Measurements from ENCODE around the gene OR2A25.
"Not testable (repeated sequence)": the region's sequence is repeated elsewhere in the genome, so short reads cannot be mapped to it uniquely, and the experiment has no call there.

OR2A25 gene

DNA sequence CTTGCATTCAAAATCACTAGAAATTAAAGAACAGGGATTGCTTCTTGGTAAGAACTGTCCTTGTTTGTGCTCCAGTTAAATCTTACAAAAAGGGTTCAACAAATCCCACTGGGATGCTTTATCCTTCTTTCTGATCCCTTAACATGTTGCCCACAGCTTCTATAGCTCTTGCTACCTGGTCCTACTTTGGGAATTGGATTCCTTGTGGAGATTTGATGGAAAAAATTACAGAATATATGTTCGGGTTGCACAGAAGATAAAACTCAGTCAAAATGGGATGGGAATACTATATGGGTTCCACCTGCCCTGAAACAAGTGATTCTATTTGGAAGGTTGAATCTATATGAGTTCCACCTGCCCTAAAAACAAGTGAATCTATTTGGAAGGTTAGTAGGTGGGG lies at the start of gene OR2A25:
OR2A25 (plus strand) TSS at position 301 of the 400 bp plus-strand sequence. CDS start 4,409 bp downstream, outside the sequence.
- DNase-seq (ENCODE audit: low read depth in 1 of 2, low spot score in 1 of 2) = no peak

GRCh38 chr7:144020340-144020739 lies 49.3 kb upstream of the OR2A25 start:
- DNase-seq (ENCODE audit: low read depth in 1 of 2, low spot score in 1 of 2) = no peak

DNA sequence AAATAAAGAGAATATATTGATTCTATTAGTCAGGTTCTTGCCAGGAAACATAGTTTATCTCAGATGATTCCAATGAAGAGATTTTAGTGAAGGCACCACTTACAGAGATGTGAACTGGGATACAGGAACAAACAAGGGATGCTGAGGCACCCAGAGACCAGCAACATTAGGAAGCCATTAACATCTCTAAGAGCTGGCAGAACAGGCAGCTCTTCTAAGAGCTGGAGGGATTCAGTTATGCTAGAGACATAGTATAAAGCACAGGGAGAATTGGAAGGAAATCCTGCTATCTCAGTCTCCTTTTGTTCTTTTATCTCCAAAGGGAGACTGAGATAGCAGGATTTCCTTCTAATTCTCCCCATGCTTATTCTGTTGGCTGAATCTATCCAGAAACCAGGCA lies 47.4 kb upstream of the OR2A25 start:
- DNase-seq (ENCODE audit: low read depth in 1 of 2, low spot score in 1 of 2) = no peak

- DNase-seq (ENCODE audit: low read depth in 1 of 2, low spot score in 1 of 2) = no peak
Measured at GRCh38 chr7:144023171-144023827, 46.3 kb upstream of the OR2A25 start.

GRCh38 chr7:144024213-144024612 lies 45.4 kb upstream of the OR2A25 start:
- no peak for DNase-seq (ENCODE audit: low read depth in 1 of 2, low spot score in 1 of 2)

DNA sequence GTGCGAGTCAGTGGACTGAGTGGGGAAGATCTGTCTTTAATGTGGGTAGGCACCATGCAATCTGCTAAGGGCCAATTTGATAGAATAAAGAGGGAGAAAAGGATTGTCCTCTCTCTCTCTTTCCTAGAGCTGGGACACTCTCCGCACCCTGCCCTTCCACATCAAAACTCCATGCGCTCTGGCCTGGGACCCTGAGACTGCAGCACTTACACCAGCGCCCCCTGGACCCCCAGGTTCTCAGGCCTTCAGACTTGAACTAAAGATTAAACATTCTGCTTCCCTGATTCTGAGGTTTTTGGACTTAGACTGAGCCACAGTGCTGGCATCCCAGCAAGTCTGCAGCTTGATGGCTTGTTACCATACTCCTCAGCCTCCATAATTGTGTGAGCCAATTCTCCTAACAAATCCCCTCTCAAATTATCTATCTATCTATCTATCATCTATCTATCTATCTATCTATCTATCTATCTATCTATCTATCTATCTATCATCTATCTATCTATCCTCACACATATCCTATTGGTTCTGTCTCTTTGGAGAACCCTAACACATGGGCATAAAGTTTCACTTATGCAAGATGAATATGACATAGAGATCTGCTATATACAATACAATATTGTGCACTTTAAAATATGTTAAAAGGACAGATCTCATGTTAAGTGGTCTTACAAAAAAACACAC lies 43.3 kb upstream of the OR2A25 start:
- DNase-seq (ENCODE audit: low read depth in 1 of 2, low spot score in 1 of 2) = no peak

DNA sequence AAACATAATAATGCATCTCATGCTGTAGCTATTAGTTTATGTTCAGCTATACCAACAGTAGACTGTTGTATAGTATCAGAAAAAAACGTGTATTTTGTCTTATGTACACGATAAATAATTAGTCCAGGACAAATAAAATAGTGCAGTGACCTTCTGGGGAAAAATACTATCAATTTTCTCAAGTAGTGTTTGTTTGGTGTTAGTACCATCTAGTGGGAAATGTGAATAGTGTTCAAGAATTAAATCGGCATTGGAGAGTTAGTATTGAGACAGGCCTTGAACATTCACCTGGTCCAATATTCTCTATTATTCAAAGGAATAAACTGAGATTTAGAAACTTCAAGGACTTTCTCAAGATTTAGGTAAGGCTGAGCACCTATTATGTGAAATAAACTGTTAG lies 42.5 kb upstream of the OR2A25 start:
- DNase-seq (ENCODE audit: low read depth in 1 of 2, low spot score in 1 of 2) = no peak

DNA sequence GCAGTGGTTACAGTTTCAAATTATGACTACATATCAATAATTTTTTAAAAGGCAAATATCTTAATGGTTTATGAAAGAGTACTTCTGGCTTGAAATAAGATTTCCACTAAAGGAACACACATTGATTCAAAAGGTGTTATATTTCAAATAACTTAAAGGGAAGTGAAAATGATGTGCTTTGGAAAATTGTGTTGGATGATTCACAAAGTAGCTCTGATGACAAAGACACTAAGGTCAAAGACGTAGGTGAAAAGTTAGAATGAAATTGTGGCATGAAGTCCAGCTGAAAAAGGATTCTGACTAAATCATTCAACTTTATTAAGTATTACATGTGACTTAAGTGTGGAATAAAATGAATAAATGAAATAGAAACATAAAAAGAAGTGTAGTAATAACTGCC lies 41.6 kb upstream of the OR2A25 start:
- no peak for DNase-seq (ENCODE audit: low read depth in 1 of 2, low spot score in 1 of 2)

DNA sequence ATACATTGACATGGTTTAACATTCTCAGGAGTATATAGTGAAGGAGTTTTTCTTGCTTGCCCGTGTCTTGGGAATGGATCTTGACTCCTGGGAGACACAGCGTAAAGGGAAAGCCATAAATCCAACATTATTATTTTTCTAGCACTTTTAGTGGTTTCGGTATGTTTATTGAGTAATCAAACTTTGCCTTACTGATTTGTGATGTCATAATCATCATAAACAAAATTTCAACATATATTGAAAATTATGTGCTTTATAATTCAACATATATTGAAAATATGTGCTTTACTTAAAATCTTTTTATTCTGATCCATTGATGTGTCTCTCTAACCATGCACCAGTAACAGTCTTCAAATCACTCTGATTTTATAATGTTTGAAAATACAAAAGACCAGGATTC lies 41.1 kb upstream of the OR2A25 start:
- DNase-seq (ENCODE audit: low read depth in 1 of 2, low spot score in 1 of 2) = no peak

- DNase-seq (ENCODE audit: low read depth in 1 of 2, low spot score in 1 of 2) = no peak
Measured at GRCh38 chr7:144032516-144032915, 37.1 kb upstream of the OR2A25 start.

- DNase-seq (ENCODE audit: low read depth in 1 of 2, low spot score in 1 of 2) = no peak
Measured at GRCh38 chr7:144032985-144033709, 36.5 kb upstream of the OR2A25 start.

DNA sequence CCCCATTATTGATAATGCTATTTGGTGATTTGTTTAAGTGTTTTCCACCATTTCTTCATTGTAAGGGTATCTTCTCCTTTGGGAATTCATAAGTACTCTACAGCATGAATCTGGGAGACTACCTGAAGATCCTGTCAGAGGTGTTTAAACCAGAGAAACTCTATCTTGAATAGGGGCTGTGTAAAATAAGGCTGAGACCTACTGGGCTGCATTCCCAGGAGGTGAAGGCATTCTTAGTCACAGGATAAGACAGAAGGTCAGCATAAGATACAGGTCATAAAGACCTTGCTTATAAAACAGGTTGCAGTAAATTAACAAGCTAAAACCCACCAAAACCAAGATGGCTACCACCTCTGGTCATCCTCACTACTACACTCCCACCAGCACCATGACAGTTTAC lies 34.2 kb upstream of the OR2A25 start:
- no peak for DNase-seq (ENCODE audit: low read depth in 1 of 2, low spot score in 1 of 2)

GRCh38 chr7:144036302-144036885 lies 33.2 kb upstream of the OR2A25 start:
- no peak for DNase-seq (ENCODE audit: low read depth in 1 of 2, low spot score in 1 of 2)

DNA sequence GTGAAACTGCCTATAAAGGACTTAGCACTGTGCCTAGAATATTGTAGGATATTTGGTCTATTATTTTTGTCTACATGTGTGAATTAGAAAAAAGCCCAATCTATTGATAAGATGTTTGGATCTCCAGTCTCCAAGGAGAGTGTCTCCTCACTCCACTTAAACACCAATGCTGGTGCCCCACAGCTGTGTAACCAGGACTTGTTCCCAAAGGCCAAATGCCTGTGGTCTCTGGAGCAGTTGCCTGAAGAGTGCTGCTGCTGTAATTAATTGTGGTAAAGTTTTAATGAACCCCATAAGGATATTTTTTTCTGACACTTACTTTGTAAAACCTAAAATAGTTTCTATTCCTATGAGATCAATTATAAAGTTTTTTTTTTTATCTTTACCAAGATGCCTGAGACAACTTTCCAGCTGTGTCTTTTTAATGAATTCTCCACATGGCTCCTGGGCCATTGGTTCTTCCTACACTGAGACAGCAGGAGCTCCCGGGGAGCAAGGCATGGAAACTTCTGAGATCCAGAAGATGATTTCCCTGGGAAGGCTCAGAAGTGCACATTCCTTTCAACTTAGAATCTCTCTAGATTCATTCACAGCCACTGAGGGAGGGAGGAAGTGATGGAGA lies 32.1 kb upstream of the OR2A25 start:
- no peak for DNase-seq (ENCODE audit: low read depth in 1 of 2, low spot score in 1 of 2)

- DNase-seq (ENCODE audit: low read depth in 1 of 2, low spot score in 1 of 2) = no peak
Measured at GRCh38 chr7:144038887-144039286, 30.7 kb upstream of the OR2A25 start.

DNA sequence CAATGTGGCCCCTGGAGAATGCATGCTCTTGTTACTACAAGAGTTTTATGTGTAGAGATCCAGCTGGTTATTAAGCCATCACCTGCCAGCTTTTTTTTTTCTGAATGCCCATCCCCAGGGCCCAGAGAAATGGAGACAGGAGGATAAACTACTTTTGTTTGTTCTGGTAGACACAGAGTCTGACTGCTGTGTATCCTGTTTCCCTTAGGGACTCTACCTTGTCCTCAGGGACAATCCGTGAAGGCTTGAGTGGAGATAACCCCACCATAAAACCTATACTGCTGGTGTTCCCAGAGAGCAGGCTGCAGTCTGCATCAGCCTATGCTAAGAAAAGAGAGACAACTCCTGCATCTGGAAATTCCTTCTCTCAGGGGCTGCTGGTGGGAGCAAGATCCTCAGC lies 21.0 kb upstream of the OR2A25 start, which contains the start of gene OR2A5:
OR2A5 (plus strand) TSS at position 301 of the 400 bp plus-strand sequence. CDS start 1,454 bp downstream, outside the sequence.
- no peak for DNase-seq (ENCODE audit: low read depth in 1 of 2, low spot score in 1 of 2)

GRCh38 chr7:144049491-144049890 lies 20.1 kb upstream of the OR2A25 start:
- DNase-seq (ENCODE audit: low read depth in 1 of 2, low spot score in 1 of 2) = no peak

DNA sequence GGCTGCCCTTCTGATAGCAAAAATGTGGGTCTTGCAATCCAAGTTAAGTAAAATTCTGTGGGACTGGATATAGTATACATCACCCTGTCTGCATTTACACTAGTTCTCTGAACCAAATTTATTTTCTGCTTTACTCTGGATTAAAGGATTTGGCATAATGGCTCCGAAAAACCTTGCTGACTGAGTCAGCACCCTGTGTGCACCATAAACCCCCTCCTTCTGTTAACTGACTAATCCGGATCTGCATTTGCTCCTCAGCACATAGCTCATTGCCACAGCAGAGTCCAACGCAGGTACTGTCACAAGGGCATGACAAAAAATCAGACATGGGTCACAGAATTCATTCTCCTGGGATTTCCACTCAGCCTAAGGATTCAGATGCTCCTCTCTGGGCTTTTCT lies 19.5 kb upstream of the OR2A25 start:
- no peak for DNase-seq (ENCODE audit: low read depth in 1 of 2, low spot score in 1 of 2)

DNA sequence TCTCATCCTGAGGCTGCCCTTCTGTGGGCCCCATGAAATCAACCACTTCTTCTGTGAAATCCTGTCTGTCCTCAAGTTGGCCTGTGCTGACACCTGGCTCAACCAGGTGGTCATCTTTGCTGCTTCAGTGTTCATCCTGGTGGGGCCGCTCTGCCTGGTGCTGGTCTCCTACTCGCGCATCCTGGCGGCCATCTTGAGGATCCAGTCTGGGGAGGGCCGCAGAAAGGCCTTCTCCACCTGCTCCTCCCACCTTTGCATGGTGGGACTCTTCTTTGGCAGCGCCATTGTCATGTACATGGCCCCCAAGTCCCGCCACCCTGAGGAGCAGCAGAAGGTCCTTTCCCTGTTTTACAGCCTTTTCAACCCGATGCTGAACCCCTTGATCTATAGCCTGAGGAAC lies 18.7 kb upstream of the OR2A25 start:
- DNase-seq (ENCODE audit: low read depth in 1 of 2, low spot score in 1 of 2) = not testable (repeated sequence)

DNA sequence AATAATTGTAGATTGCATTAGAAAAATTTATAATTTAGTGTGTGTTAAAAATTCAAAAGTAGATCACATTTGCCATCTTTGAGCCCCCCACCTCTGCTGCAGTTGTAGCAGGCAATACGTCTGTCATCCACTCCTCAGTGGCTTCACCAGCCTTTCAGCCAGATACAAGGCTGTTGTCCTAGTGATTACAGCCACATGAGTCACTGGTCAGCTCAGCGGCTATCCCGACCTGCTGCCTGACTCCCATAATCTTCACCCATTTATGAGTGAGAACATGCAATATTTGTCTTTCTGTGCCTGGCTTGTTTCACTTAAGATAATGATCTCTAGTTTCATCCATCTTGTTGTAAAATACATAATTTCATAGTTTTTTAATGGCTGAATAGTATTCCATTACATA lies 11.7 kb upstream of the OR2A25 start:
- DNase-seq (ENCODE audit: low read depth in 1 of 2, low spot score in 1 of 2) = no peak

DNA sequence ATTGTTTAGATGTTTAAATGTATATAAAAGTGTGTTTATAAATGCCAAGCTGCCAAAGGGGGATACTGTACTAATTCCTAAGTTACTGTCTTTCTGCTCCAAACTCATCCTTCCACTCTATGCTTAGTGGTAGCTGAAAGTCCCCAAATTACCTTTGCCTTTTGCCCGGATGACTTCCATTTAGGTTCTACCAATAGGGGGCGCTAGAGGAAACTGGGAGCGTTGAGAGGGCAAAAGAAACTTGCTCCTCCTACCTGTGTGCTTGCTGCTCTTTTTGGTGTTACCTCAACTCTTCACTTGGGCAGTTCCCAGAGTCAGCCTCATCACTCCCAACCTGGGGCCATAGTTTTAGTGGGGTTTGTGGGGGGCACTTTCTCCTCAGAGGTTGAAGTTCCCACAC lies 5.9 kb upstream of the OR2A25 start:
- DNase-seq (ENCODE audit: low read depth in 1 of 2, low spot score in 1 of 2) = no peak
